Hepatocyte (in vitro differentiated cells): ENCODE measurements around the gene MMD. TPM values are rescaled to one million over a fixed set of nuclear protein-coding genes. Genes with fewer than 3 reads are reported as not detected.
A peak's percentile ranks its signal among the peaks of the same experiment; 100 is the strongest.

Experiments used
- DNase-seq: peaks from one replicate; pipeline ENCODE4 v3.0.0-alpha.2; 2016; ENCODE audit warnings: low spot score
- H2AFZ ChIP-seq: fragments of 200-600 bp; sonication (generic); 2 replicates; pipeline ENCODE4 v1.6.0; 2016; ENCODE audit warnings: antibody characterized with exemption, mild to moderate bottlenecking
- H3K27ac ChIP-seq: fragments of 200-600 bp; sonication (generic); 2 replicates; pipeline ENCODE4 v1.5.1; 2016; ENCODE audit warnings: mild to moderate bottlenecking
- H3K27me3 ChIP-seq: fragments of 200-600 bp; sonication (generic); 2 replicates; pipeline ENCODE4 v1.6.1; 2016
- H3K36me3 ChIP-seq: fragments of 200-600 bp; sonication (generic); replicated peaks from 2 replicates; pipeline ENCODE4 v1.5.1; 2016; ENCODE audit warnings: low read depth; ENCODE audit not compliant: insufficient read depth
- H3K4me1 ChIP-seq: fragments of 200-600 bp; sonication (generic); 2 replicates; pipeline ENCODE4 v1.5.1; 2016; ENCODE audit warnings: mild to moderate bottlenecking, moderate library complexity; ENCODE audit not compliant: insufficient read depth
- H3K4me2 ChIP-seq: fragments of 200-600 bp; sonication (generic); 2 replicates; pipeline ENCODE4 v1.6.0; 2016
- H3K4me3 ChIP-seq: fragments of 200-600 bp; sonication (generic); 2 replicates; pipeline ENCODE4 v1.5.1; 2016; ENCODE audit warnings: mild to moderate bottlenecking
- H3K79me2 ChIP-seq: fragments of 200-600 bp; sonication (generic); 2 replicates; pipeline ENCODE4 v1.6.0; 2017; ENCODE audit warnings: mild to moderate bottlenecking
- H3K9me2 ChIP-seq: fragments of 200-600 bp; sonication (generic); replicated peaks from 2 replicates; pipeline ENCODE4 v1.6.0; 2017; ENCODE audit warnings: mild to moderate bottlenecking; ENCODE audit not compliant: insufficient read depth
- H3K9me3 ChIP-seq: fragments of 200-600 bp; sonication (generic); 2 replicates; pipeline ENCODE4 v1.5.1; 2016; ENCODE audit warnings: low read depth, mild to moderate bottlenecking
- H4K20me1 ChIP-seq: fragments of 200-600 bp; sonication (generic); 2 replicates; pipeline ENCODE4 v1.6.0; 2016; ENCODE audit warnings: mild to moderate bottlenecking; ENCODE audit not compliant: insufficient read depth, poor library complexity, severe bottlenecking
- CTCF ChIP-seq: fragments of 200-600 bp; sonication (generic); IDR thresholded peaks from 2 replicates; pipeline ENCODE4 v1.5.1; 2016; ENCODE audit warnings: antibody characterized with exemption, mild to moderate bottlenecking; ENCODE audit not compliant: poor library complexity
- EZH2 ChIP-seq: fragments of 200-600 bp; sonication (generic); IDR thresholded peaks from 2 replicates; pipeline ENCODE4 v1.6.1; 2016; ENCODE audit warnings: antibody characterized with exemption, mild to moderate bottlenecking, borderline replicate concordance
- EZH2phosphoT487 ChIP-seq: fragments of 200-600 bp; sonication (generic); IDR thresholded peaks from one replicate; pipeline ENCODE4 v1.6.1; 2018; ENCODE audit warnings: antibody characterized with exemption, mild to moderate bottlenecking, low read depth, moderate library complexity; ENCODE audit not compliant: unreplicated experiment, severe bottlenecking
- WGBS: methylation state at CpG from one replicate; pipeline ENCODE4 v1.1.6; 2016; ENCODE audit warnings: low lambda C conversion rate; ENCODE audit errors: missing lambda C conversion rate; 5-methylcytosine and 5-hydroxymethylcytosine counted together
- polyA plus RNA-seq: library from polyadenylated mRNA; unstranded; fragments of >200 nt; fragmentation: Nextera tagmentation; extraction: Ambion mirVana; gene quantifications from 2 replicates; pipeline ENCODE4 v1.2.1, GENCODE V29; 2016
- total RNA-seq: library from RNA; depleted of rRNA; stranded (reverse); fragments of >200 nt; gene quantifications from 2 replicates; pipeline ENCODE4 v1.2.3, GENCODE V29; 2014

MMD gene
- total and polyA plus RNA-seq, 2 experiments from 2014 or later, result 26.9 to 29.5 TPM

DNA sequence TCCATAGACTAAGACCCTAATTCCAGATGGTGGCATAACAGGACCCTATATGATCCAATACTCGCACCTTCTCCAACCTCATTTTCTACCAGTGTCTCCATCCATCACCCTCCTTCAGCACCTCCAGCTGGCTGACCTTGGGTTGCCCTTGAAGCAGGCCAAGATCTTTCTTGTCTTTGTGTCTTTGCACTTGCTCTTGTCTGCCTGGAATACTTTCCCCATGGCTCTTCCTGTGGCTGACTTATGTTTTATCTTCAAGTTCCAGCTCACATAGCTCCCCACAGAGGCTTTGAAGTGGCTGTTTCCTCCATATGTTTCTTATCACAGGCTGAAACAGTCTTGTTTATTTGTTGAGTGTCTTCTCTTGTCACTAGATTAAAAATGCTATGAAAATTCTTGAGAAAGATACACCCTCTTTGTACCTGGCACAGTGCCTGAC, 29.6 kb upstream of the MMD start:
- DNase-seq, result peak; percentile 30
- 88% methylated on average over 1 of the region's 1 CpG for WGBS
- no peaks in the 10 kb centered on the region for H3K9me3 ChIP-seq
- no peaks in the 10 kb centered on the region for H3K79me2 ChIP-seq
- no peak for TF ChIP-seq EZH2
- TF ChIP-seq CTCF, result no peak
- no peak for TF ChIP-seq EZH2phosphoT487
- no peaks in the 10 kb centered on the region for H3K27me3 ChIP-seq
- H3K27ac ChIP-seq, result peak overlapping the region; percentile 78
- no peaks in the 10 kb centered on the region for H4K20me1 ChIP-seq
- peaks cover 61% of the 10 kb centered on the region for H3K4me1 ChIP-seq
- H2AFZ ChIP-seq, result no peak overlapping the region
- no peak overlapping the region for H3K4me2 ChIP-seq
- no peak overlapping the region for H3K4me3 ChIP-seq
- no peaks in the 10 kb centered on the region for H3K9me2 ChIP-seq
- no peaks in the 10 kb centered on the region for H3K36me3 ChIP-seq

- TF ChIP-seq CTCF (no peak), EZH2 (no peak), EZH2phosphoT487 (no peak)
- H3K4me2 ChIP-seq, result peak overlapping the region; percentile 18
- H2AFZ ChIP-seq, result no peak overlapping the region
- H3K36me3 ChIP-seq, result no peaks in the 10 kb centered on the region
- H3K9me2 ChIP-seq, result no peaks in the 10 kb centered on the region
- no peaks in the 10 kb centered on the region for H3K27me3 ChIP-seq
- H4K20me1 ChIP-seq, result no peaks in the 10 kb centered on the region
- no peaks in the 10 kb centered on the region for H3K79me2 ChIP-seq
- no peak overlapping the region for H3K27ac ChIP-seq
- DNase-seq, result no peak
- H3K9me3 ChIP-seq, result no peaks in the 10 kb centered on the region
- peaks cover 65% of the 10 kb centered on the region for H3K4me1 ChIP-seq
- 81% methylated on average over 7 of the region's 7 CpGs for WGBS
- no peak overlapping the region for H3K4me3 ChIP-seq
Observed at GRCh38 chr17:55450232-55450825, 28.7 kb upstream of the MMD start.

GRCh38 chr17:55448681-55449080, 27.0 kb upstream of the MMD start:
- no peak overlapping the region for H3K4me3 ChIP-seq
- no peaks in the 10 kb centered on the region for H3K9me3 ChIP-seq
- no peaks in the 10 kb centered on the region for H3K79me2 ChIP-seq
- no peaks in the 10 kb centered on the region for H3K36me3 ChIP-seq
- no peak for DNase-seq
- no peak for TF ChIP-seq EZH2
- no peak for TF ChIP-seq EZH2phosphoT487
- TF ChIP-seq CTCF, result no peak
- peaks cover 66% of the 10 kb centered on the region for H3K4me1 ChIP-seq
- no peaks in the 10 kb centered on the region for H4K20me1 ChIP-seq
- 26% methylated on average over 4 of the region's 4 CpGs for WGBS
- peak overlapping the region; percentile 52 for H3K27ac ChIP-seq
- peak overlapping the region; percentile 31 for H3K4me2 ChIP-seq
- no peaks in the 10 kb centered on the region for H3K9me2 ChIP-seq
- H3K27me3 ChIP-seq, result no peaks in the 10 kb centered on the region
- H2AFZ ChIP-seq, result no peak overlapping the region
